ENCODE data around the gene KDM6A. TPM values are rescaled to one million over a fixed set of nuclear protein-coding genes. Genes with fewer than 3 reads are reported as not detected.
"Not testable (repeated sequence)": the region's sequence is repeated elsewhere in the genome, so short reads cannot be mapped to it uniquely, and the experiment has no call there.

The KDM6A gene
- total RNA-seq, 4 donors from 2014 or later = 35.0 to 69.5 (median 48.1) TPM

DNA sequence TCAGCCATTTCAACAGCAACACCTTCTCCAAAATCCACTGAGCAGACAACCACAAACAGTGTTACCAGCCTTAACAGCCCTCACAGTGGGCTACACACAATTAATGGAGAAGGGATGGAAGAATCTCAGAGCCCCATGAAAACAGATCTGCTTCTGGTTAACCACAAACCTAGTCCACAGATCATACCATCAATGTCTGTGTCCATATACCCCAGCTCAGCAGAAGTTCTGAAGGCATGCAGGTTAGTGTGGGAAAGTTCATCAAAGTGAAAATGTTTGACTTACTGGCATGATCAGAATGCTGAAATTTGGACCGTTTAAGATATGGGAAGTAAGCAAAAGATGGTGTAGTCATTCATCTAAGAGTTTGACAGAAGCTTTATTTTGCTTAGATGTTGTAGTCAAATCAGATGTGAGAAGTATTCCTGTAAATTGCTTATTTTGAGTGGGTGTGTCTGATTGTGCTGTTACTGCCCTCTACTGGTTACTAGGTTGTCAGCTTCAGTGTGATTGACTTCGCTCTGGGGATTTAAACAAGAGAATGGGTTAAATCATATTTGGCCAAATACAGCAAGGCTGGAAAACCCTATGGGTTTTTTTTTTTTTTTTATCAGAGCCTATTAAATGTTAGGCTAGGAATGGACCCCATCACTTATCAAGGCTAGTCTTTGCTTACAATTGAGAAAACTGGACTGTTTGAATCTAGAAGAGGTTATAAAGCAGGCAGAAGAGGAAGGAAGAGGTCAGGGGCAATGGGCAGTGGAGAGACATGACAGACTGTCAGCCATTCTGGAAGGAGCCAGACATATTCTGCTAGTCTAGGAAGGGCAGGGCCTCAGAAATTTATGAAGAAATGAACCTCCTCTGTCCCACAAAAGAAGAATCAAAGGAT is 197.4 kb downstream of the KDM6A start:
- WGBS, 2 donors = 40 to 43% methylated on average over 2 of the region's 2 CpGs
- H3K27ac ChIP-seq = no peak overlapping the region
- TF ChIP-seq POLR2A (IDR thresholded peaks at IDR 0.05) = no peak
- peak; percentile 21 to 66 (median 50) for TF ChIP-seq CTCF (IDR thresholded peaks at IDR 0.05)
- intact Hi-C loops (cut with DNase I) = no loop called here
- H3K4me1 ChIP-seq = peaks cover 0 to 4% of the 10 kb centered on the region in 2 donors
- no peaks in the 10 kb centered on the region for H3K27me3 ChIP-seq
- no peaks in the 10 kb centered on the region for H3K9me3 ChIP-seq
- no peak for DNase-seq
- H3K36me3 ChIP-seq = peaks cover 0 to 8% of the 10 kb centered on the region in 2 donors
- no peak overlapping the region for H3K4me3 ChIP-seq (replicated peaks in 1 of 3)

DNA sequence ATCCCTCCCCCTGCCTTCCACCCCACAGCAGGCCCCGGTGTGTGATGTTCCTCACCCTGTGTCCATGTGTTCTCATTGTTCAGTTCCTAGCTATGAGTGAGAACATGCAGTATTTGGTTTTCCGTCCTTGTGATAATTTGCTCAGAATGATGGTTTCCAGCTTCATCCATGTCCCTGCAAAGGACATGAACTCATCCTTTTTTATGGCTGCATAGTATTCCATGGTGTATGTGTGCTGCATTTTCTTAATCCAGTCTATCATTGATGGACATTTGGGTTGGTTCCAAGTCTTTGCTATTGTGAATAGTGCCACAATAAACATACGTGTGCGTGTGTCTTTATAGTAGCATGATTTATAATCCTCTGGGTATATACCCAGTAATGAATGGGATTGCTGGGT is 200.0 kb downstream of the KDM6A start:
- H3K27me3 ChIP-seq; H3K4me3 ChIP-seq (replicated peaks in 1 of 3); DNase-seq; H3K9me3 ChIP-seq; H3K27ac ChIP-seq; H3K4me1 ChIP-seq; H3K36me3 ChIP-seq; intact Hi-C loops (cut with DNase I): not testable (repeated sequence)
- 98 to 100% methylated on average over 4 of the region's 4 CpGs for WGBS, 2 donors

DNA sequence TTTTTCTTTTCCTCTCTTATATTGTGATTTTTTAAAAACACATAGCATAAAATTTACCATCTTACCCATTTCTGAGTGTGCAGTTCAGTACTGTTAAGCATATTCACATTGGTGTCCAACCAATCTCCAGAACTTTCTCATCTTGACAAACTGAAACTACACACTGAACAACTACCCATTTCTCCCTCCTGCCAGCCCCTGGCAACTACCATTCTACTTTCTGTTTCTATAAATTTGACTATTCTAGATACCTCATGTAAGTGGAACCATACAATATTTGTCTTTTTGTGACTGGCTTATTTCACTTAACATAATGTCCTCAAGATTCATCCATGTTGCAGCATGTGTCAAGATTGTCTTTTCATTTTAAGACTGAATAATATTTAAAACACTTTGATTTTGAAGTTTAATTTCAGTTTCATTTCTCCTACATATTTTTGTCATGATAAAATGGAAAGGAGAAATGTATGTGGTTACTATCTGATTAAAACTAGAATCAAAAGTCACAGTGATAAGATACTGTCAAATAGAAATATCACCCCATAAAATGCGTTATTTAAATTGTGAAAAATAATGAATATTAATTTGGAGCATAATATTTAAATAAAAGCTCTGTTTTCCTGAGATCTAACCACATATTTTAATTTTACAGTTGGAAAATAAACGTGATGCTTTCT is 204.9 kb downstream of the KDM6A start:
- Histone ChIP-seq H3K36me3 (peaks cover 0 to 8% of the 10 kb centered on the region in 2 donors), H3K9me3 (no peaks in the 10 kb centered on the region), H3K4me1 (no peaks in the 10 kb centered on the region), H3K27ac (no peak overlapping the region), H3K4me3 (replicated peaks in 1 of 3) (no peak overlapping the region), H3K27me3 (no peaks in the 10 kb centered on the region)
- WGBS, 2 donors = 89 to 92% methylated on average over 2 of the region's 2 CpGs
- TF ChIP-seq POLR2A (IDR thresholded peaks at IDR 0.05) = no peak
- TF ChIP-seq CTCF (IDR thresholded peaks at IDR 0.05) = no peak
- intact Hi-C loops (cut with DNase I) = no loop called here
- DNase-seq = no peak

GRCh38 chrX:45083314-45083713 is 210.3 kb downstream of the KDM6A start:
- no peak for DNase-seq
- Histone ChIP-seq H3K4me1 (no peaks in the 10 kb centered on the region), H3K27ac (no peak overlapping the region), H3K9me3 (no peaks in the 10 kb centered on the region), H3K4me3 (replicated peaks in 1 of 3) (no peak overlapping the region), H3K36me3 (peaks cover 7 to 26% of the 10 kb centered on the region in 2 donors), H3K27me3 (no peaks in the 10 kb centered on the region)
- WGBS, 2 donors = 83% methylated on average over 2 of the region's 2 CpGs
- intact Hi-C loops (cut with DNase I) = no loop called here
- TF ChIP-seq CTCF (IDR thresholded peaks at IDR 0.05) (no peak), POLR2A (IDR thresholded peaks at IDR 0.05) (no peak)

GRCh38 chrX:45110494-45110893 is 237.5 kb downstream of the KDM6A start:
- H3K27ac ChIP-seq = no peak overlapping the region
- no peaks in the 10 kb centered on the region for H3K4me1 ChIP-seq
- TF ChIP-seq CTCF (IDR thresholded peaks at IDR 0.05) (no peak), POLR2A (IDR thresholded peaks at IDR 0.05) (no peak)
- H3K27me3 ChIP-seq = no peaks in the 10 kb centered on the region
- no peak for DNase-seq
- no peaks in the 10 kb centered on the region for H3K9me3 ChIP-seq
- intact Hi-C loops (cut with DNase I) = no loop called here
- no peak overlapping the region for H3K4me3 ChIP-seq (replicated peaks in 1 of 3)
- H3K36me3 ChIP-seq = peaks cover 7 to 8% of the 10 kb centered on the region in 2 donors
- 90 to 96% methylated on average over 3 of the region's 3 CpGs for WGBS, 2 donors

Data from thyroid gland (tissue), 4 donors.